ENCODE results near the gene SLC23A2.
"Not testable (repeated sequence)": the region's sequence is repeated elsewhere in the genome, so short reads cannot be mapped to it uniquely, and the experiment has no call there.

Gene SLC23A2

DNA sequence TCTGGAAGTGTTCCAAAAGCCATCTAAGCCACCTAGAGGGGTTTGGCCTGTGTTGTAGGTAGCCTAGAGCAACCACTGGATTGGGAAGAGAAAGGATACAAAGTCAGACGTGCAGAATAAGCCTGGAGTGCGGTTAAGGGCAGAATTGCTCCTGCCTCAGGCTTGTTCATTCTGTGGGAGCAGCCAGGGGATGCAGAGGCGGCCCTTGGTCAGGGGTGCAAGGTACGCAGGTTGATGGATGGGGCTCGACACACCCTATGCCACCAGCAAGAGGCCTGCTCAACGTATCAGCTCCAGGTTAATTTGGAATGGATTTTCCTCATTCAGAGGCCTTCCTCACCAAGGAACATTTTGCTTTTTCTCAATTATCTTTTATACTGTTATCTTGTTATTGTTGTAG is 129.8 kb downstream of the SLC23A2 start:
- DNase-seq = no peak

DNA sequence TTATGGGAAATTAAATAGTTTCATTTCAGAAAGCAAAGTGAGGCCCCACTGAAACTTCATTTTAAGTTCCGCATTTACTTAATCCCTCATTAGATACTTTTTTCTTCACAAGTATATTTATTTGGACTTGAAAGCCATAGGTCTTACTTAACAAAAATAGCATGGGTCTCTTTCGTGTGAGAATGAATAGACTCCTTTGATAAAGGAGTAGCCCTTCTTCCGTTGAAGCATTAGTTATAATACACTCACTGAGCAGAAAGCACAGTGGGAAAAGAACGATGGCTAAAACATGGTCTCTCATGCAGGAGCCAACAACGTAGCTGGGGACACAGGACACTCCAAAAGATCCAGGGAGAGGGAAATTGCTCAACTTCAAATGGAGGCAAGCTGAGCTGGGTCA is 130.4 kb downstream of the SLC23A2 start:
- no peak for DNase-seq

- DNase-seq = no peak
Observed at GRCh38 chr20:4869290-4870193, 131.8 kb downstream of the SLC23A2 start.

DNA sequence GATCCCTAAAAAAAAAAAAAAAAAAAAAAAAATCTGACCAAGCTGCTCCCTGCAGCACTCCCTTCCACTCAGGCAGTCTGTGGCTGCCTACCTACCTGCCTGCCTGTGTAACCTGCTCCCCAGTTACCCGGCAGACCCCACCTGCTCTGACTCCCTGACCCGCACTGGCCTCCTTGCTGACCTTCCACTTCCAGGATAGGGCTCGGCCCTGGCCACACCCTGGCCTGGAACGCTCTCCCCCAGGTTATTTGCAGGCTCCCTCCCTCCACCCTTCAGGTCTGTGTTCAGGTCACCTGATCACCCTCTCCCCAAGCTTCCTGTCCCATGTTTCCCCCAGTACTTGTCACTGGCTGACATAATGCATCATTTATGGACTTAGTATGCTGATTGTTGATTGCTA is 134.3 kb downstream of the SLC23A2 start:
- no peak for DNase-seq

DNA sequence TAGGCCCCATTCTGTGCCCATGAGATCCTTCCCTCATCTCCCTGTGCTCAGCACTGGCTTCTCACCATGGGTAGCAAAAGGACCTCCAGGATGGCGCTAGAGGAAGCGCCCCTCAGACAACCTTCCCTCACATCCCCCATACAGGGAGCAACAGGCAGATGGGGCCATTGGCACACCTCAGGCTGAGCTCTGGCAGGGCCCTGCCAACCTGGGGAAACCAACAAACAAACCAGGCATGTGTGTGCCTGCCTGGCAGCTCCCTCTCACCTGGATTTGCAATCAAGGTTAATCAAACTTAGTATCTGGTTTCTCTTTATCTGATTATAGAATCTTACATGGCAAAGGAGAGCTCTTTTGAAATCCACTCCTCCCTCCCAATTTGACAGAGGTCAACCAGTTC is 134.9 kb downstream of the SLC23A2 start:
- DNase-seq = no peak

DNA sequence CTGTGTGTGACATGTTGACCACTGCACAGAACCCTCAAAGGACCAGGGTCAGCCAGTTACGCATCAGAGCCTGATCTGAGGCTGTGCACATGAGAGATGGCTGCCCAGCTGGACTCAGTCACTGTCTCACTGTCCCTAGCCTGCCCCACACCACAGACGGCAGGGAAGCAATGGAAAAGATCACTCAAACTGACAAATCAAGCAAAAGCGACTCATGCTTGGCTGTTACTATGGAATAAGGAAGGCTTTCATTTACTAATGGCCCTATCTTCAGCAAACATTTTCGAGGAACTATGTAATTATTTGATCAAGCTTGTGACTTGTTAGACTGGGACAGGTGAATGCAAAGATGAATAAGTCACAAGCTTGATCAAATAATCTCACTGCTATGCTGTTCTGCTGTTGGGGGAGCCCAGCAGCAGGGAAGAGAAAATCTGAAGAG is 137.0 kb downstream of the SLC23A2 start:
- no peak for DNase-seq

GRCh38 chr20:4862661-4863060 is 138.6 kb downstream of the SLC23A2 start:
- DNase-seq = no peak

DNA sequence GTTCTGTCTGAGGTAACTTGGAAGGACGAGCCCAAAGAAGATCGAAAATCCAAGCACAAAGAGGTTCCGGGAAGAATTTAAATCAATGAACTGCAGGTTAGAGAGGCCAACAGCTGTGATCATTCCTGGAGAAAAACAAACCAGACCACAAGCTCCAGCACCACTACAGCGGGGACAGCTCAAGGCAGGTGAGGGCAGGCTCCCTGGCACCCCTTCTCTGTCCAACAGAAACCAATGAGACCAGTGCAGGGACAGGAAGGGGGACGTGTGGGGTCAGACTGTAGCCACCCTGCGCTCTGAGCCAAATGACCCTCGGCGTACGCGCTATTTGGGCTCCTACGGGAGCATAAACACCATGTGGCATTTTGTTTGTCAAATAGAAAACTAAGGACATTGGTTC is 139.3 kb downstream of the SLC23A2 start:
- DNase-seq = no peak

- no peak for DNase-seq
Observed at GRCh38 chr20:4858000-4858399, 143.3 kb downstream of the SLC23A2 start.

GRCh38 chr20:4856022-4856755 is 145.1 kb downstream of the SLC23A2 start:
- no peak for DNase-seq

- no peak for DNase-seq
Observed at GRCh38 chr20:4855555-4855954, 145.8 kb downstream of the SLC23A2 start.

GRCh38 chr20:4855097-4855496 is 146.2 kb downstream of the SLC23A2 start:
- no peak for DNase-seq

GRCh38 chr20:4854561-4854901 is 146.8 kb downstream of the SLC23A2 start:
- no peak for DNase-seq

GRCh38 chr20:4853757-4854560 is 147.4 kb downstream of the SLC23A2 start:
- no peak for DNase-seq

DNA sequence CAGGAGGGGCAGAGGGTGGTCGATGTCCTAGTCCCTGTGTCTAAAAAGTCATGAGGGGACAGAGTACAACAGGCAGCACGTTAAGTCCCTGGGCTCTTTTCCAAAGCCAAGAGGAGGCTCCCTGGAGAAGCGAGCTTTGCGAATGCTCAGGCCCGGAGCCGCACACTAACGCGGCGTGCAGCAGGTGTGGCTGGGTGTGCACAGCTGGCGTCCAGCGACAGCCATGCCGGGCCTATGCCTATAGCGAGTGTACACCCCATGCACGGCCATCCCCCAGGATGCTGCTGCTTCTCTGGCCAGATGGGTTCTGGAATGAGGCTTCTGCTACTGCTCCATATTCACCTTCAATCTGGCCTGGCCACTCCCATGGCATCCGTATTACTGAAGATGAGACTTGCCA is 148.3 kb downstream of the SLC23A2 start:
- no peak for DNase-seq

- DNase-seq = no peak
Observed at GRCh38 chr20:4850960-4851359, 150.3 kb downstream of the SLC23A2 start.

DNA sequence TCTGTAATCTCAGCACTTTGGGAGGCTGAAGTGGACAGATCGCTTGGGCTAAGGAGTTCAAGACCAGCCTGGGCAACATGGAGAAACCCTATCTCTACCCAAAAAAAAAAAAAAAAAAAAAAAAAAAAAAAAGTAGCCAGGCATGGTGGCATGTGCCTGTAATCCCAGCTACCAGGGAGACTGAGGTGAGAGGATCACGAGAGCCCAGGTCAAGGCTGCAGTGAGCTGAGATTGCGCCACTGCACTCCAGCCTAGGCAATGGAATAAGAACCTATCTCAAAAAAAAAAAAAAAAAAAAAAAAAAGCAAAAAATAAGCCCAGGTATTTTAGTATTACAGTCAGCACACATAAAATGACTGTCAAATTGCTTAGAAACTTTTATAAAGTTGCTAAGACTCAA is 152.5 kb downstream of the SLC23A2 start:
- DNase-seq = not testable (repeated sequence)

GRCh38 chr20:4848041-4848440 is 153.3 kb downstream of the SLC23A2 start:
- no peak for DNase-seq

GRCh38 chr20:4846821-4847220 is 154.5 kb downstream of the SLC23A2 start:
- DNase-seq = no peak

DNA sequence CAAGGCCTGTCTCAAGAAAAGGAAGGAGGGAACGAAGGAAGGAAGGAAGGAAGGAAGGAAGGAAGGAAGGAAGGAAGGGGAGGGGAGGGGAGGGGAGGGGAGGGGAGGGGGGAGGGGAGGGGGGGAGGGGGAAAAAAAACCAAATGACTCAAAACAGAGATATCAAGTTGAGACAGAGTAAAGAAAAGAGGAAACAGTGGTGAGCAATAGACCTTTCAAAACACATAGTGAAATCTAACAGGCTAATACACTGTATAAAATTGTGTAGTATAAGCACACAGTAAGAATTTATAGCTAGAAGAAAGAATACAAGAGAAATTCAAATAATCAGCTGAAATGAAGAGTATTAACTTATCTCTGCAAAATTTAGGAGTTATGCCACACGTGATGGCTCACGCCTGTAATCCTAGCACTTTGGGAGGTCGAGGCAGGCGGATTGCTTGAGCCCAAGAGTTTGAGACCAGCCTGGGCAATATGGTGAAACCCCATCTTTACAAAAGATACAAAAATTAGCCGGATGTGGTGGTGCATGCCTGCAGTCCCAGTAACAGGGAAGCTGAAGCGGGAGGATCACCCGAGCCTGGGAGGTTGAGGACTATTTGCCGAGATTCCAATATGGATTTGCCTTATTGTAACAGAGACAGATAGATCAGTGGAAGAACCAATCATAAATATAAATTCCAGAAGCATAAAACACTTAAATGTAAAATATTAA is 156.4 kb downstream of the SLC23A2 start:
- DNase-seq = no peak

DNA sequence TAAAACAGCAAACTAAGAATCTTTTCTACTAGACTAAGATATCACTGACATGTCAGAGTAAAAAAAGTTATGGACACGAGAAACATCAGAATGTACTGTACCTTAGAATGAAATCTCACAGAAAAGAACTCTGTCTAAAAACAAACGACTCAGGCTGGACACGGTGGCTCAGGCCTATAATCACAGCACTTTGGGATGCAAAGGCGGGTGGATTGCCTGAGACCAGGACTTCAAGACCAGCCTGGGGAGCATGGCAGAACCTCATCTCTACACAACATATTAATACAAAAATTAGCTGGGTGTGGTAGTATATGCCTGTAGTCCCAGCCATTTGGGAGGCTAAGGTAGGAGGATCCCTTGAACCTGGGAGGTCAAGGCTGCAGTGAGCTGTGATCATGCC is 157.0 kb downstream of the SLC23A2 start:
- no peak for DNase-seq

- DNase-seq = no peak
Observed at GRCh38 chr20:4840801-4841200, 160.5 kb downstream of the SLC23A2 start.

DNA sequence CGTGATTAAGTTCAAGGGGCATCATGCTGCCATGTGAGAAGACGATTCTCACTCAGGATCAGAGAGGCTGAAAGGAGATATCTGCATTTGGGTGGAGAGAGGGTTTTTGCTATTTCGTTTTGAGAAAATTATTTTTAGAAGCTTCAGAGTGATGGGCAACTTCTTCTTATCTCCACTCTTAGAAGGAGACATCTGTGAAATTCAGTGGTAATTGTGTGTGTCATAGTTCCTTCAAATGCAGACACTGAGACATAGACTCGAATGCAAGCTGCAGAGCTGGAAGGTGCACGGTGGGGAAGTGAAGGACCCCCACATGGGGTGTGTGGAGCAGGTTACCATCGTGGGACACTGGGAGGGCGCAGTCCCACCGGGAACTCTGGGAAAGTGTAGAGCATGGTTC is 162.8 kb downstream of the SLC23A2 start:
- no peak for DNase-seq

All from eye (tissue), 1 donor.